22Rv1 (cell line): ENCODE measurements around the gene PER2.

Experiments used
- ZFX ChIP-seq: fragments of 450-650 bp; IDR thresholded peaks from 2 replicates; pipeline ENCODE4 v1.6.1; 2017; ENCODE audit warnings: antibody characterized with exemption, borderline replicate concordance
- TF ChIP-seq, protein P1 (sequence below): fragments of 450-650 bp; IDR thresholded peaks from 2 replicates; pipeline ENCODE4 v1.5.1; 2017; ENCODE audit warnings: mild to moderate bottlenecking

DNA sequence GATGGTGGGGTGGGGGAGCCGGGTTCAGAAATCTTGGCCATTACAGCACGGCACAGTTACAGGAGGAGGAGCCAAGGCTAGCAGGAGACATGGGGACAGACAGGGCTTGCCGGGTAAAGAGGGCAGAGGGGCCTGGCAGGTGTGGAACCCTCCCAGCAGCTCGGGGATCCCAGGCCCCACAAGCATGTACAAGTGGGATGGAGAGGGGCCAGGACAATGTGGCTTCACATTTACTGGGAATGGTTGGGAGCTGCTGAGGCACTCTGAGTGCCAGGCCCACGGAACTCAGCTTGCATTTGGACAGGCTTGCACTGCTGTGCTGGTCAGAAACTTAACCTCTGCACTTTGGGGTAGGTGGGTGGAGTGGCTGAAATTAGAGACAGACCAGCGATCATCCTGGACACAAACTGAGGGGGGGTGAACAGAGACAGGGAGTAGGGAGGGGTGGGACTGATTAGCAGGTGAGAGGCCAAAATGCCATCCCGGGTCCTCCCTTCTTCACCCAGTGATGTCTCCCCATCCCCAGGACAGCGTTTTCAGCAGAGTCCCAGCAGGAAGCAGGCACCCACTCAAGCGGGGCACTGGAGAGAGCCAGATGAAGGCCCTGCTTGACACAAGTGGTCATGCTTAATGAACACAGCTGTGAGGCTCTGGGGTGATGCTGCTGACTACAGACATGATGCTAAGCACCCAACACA, 9.6 kb downstream of the PER2 start:
- TF ChIP-seq, protein P1, sequence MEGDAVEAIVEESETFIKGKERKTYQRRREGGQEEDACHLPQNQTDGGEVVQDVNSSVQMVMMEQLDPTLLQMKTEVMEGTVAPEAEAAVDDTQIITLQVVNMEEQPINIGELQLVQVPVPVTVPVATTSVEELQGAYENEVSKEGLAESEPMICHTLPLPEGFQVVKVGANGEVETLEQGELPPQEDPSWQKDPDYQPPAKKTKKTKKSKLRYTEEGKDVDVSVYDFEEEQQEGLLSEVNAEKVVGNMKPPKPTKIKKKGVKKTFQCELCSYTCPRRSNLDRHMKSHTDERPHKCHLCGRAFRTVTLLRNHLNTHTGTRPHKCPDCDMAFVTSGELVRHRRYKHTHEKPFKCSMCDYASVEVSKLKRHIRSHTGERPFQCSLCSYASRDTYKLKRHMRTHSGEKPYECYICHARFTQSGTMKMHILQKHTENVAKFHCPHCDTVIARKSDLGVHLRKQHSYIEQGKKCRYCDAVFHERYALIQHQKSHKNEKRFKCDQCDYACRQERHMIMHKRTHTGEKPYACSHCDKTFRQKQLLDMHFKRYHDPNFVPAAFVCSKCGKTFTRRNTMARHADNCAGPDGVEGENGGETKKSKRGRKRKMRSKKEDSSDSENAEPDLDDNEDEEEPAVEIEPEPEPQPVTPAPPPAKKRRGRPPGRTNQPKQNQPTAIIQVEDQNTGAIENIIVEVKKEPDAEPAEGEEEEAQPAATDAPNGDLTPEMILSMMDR: no peak
- TF ChIP-seq ZFX: no peak
